Suppressor macrophage treated with lipopolysaccharide for 1 hour (primary cell): ENCODE measurements around the gene NAV2.
"Not testable (repeated sequence)": the region's sequence is repeated elsewhere in the genome, so short reads cannot be mapped to it uniquely, and the experiment has no call there.

Source experiments
- DNase-seq, 3 donors: peaks; one replicate each; pipeline ENCODE4 v3.0.0-alpha.2; 2020 to 2022

Gene NAV2

GRCh38 chr11:20068691-20069090 is 356.1 kb downstream of the NAV2 start:
- DNase-seq: no peak

- no peak for DNase-seq
These were observed 357.8 kb downstream of the NAV2 start for GRCh38 chr11:20070459-20070858.

- no peak for DNase-seq
These were observed 363.0 kb downstream of the NAV2 start for GRCh38 chr11:20075627-20076026.

GRCh38 chr11:20078846-20079245 is 366.2 kb downstream of the NAV2 start:
- no peak for DNase-seq

GRCh38 chr11:20080032-20080685 is 367.5 kb downstream of the NAV2 start:
- DNase-seq: no peak

- DNase-seq: no peak
These were observed 368.7 kb downstream of the NAV2 start for GRCh38 chr11:20081336-20081735.

GRCh38 chr11:20083877-20084276 is 371.2 kb downstream of the NAV2 start:
- DNase-seq: not testable (repeated sequence)

GRCh38 chr11:20084921-20085814 is 372.5 kb downstream of the NAV2 start:
- DNase-seq: no peak

GRCh38 chr11:20085918-20086317 is 373.3 kb downstream of the NAV2 start:
- no peak for DNase-seq

- no peak for DNase-seq
These were observed 374.5 kb downstream of the NAV2 start for GRCh38 chr11:20087118-20087521.

- DNase-seq: no peak
These were observed 376.0 kb downstream of the NAV2 start for GRCh38 chr11:20088397-20089225.

GRCh38 chr11:20089367-20089766 is 376.7 kb downstream of the NAV2 start:
- DNase-seq: no peak

GRCh38 chr11:20089796-20090653 is 377.4 kb downstream of the NAV2 start:
- DNase-seq: no peak

GRCh38 chr11:20090654-20091374 is 378.2 kb downstream of the NAV2 start:
- no peak for DNase-seq

GRCh38 chr11:20093775-20094174 is 381.1 kb downstream of the NAV2 start:
- DNase-seq: no peak

GRCh38 chr11:20095189-20095588 is 382.6 kb downstream of the NAV2 start:
- DNase-seq: no peak

- DNase-seq: peak in 2 of 3 donors; percentile 7 to 12
These were observed 384.9 kb downstream of the NAV2 start for GRCh38 chr11:20097319-20098221.

GRCh38 chr11:20099527-20099926 is 386.9 kb downstream of the NAV2 start:
- DNase-seq: peak in 1 of 3 donors; percentile 10

GRCh38 chr11:20102397-20102796 is 389.8 kb downstream of the NAV2 start:
- no peak for DNase-seq

- DNase-seq: no peak
These were observed 390.6 kb downstream of the NAV2 start for GRCh38 chr11:20103281-20103680.

- no peak for DNase-seq
These were observed 392.8 kb downstream of the NAV2 start for GRCh38 chr11:20105427-20105826.
